GM21529 (cell line): Measurements from ENCODE around the gene EBF4.

Experiments used
- ATAC-seq: cut with Tn5 transposase; IDR thresholded peaks from one replicate; pipeline ENCODE4 v1.9.1; 2021; ENCODE audit not compliant: unreplicated experiment

Gene EBF4

GRCh38 chr20:2699775-2700413 lies 7.3 kb downstream of the EBF4 start:
- no peak for ATAC-seq

- ATAC-seq, result no peak
Observed at GRCh38 chr20:2700913-2701620, 8.5 kb downstream of the EBF4 start.

- no peak for ATAC-seq
Observed at GRCh38 chr20:2701671-2702081, 9.1 kb downstream of the EBF4 start.

GRCh38 chr20:2703716-2704475 lies 11.3 kb downstream of the EBF4 start:
- ATAC-seq, result no peak

GRCh38 chr20:2705931-2706645 lies 13.5 kb downstream of the EBF4 start:
- no peak for ATAC-seq

- ATAC-seq, result no peak
Observed at GRCh38 chr20:2706688-2707352, 14.2 kb downstream of the EBF4 start.

- ATAC-seq, result no peak
Observed at GRCh38 chr20:2707353-2708072, 14.9 kb downstream of the EBF4 start.

GRCh38 chr20:2708073-2708415 lies 15.5 kb downstream of the EBF4 start:
- no peak for ATAC-seq

GRCh38 chr20:2708665-2709064 lies 16.1 kb downstream of the EBF4 start:
- ATAC-seq, result no peak

GRCh38 chr20:2709205-2709981 lies 16.8 kb downstream of the EBF4 start:
- no peak for ATAC-seq

- ATAC-seq, result no peak
Observed at GRCh38 chr20:2713285-2713684, 20.7 kb downstream of the EBF4 start.

- ATAC-seq, result no peak
Observed at GRCh38 chr20:2729251-2729713, 36.7 kb downstream of the EBF4 start.

GRCh38 chr20:2729791-2730190 lies 37.2 kb downstream of the EBF4 start:
- ATAC-seq, result no peak

GRCh38 chr20:2734899-2735298 lies 42.3 kb downstream of the EBF4 start:
- no peak for ATAC-seq

- no peak for ATAC-seq
Observed at GRCh38 chr20:2736441-2736840, 43.9 kb downstream of the EBF4 start.

- no peak for ATAC-seq
Observed at GRCh38 chr20:2738331-2739041, 45.9 kb downstream of the EBF4 start.

- no peak for ATAC-seq
Observed at GRCh38 chr20:2739042-2739398, 46.4 kb downstream of the EBF4 start.

GRCh38 chr20:2740702-2741101 lies 48.1 kb downstream of the EBF4 start:
- no peak for ATAC-seq

GRCh38 chr20:2741463-2741862 lies 48.9 kb downstream of the EBF4 start:
- ATAC-seq, result no peak
